HG03159 (cell line): ENCODE data around the gene PAOX.

Experiments used
- ATAC-seq: cut with Tn5 transposase; IDR thresholded peaks from one replicate; pipeline ENCODE4 v1.9.1; 2021; ENCODE audit warnings: mild to moderate bottlenecking, moderate library complexity; ENCODE audit not compliant: unreplicated experiment

The PAOX gene

GRCh38 chr10:133379152-133379800 lies at the start of gene PAOX:
Gene PAOX (plus strand): TSS chr10:133379262. CDS start chr10:133379317, 55 bp downstream.
- ATAC-seq, result peak; percentile 49

- ATAC-seq, result peak; percentile 79
Observed at GRCh38 chr10:133329491-133330202, 49.4 kb upstream of the PAOX start.

GRCh38 chr10:133332936-133333699 lies 45.9 kb upstream of the PAOX start:
- ATAC-seq, result no peak

- ATAC-seq, result no peak
Observed at GRCh38 chr10:133334503-133335245, 44.4 kb upstream of the PAOX start.

- ATAC-seq, result no peak
Observed at GRCh38 chr10:133335246-133336117, 43.6 kb upstream of the PAOX start.

- ATAC-seq, result no peak
Observed at GRCh38 chr10:133336118-133336576, 42.9 kb upstream of the PAOX start.

GRCh38 chr10:133336577-133337369 lies 42.3 kb upstream of the PAOX start, which contains the start of gene CALY:
Gene CALY (minus strand): TSS chr10:133336896. CDS start chr10:133328989, 7,907 bp downstream.
- ATAC-seq, result no peak

GRCh38 chr10:133337370-133337725 lies 41.7 kb upstream of the PAOX start:
- no peak for ATAC-seq

GRCh38 chr10:133338080-133339071 lies 40.7 kb upstream of the PAOX start:
- no peak for ATAC-seq

- ATAC-seq, result no peak
Observed at GRCh38 chr10:133339708-133340380, 39.2 kb upstream of the PAOX start.

- no peak for ATAC-seq
Observed at GRCh38 chr10:133341983-133342382, 37.1 kb upstream of the PAOX start.

GRCh38 chr10:133342942-133343341 lies 36.1 kb upstream of the PAOX start:
- ATAC-seq, result no peak

GRCh38 chr10:133343558-133343957 lies 35.5 kb upstream of the PAOX start:
- ATAC-seq, result no peak

GRCh38 chr10:133344236-133344635 lies 34.8 kb upstream of the PAOX start:
- ATAC-seq, result no peak

- no peak for ATAC-seq
Observed at GRCh38 chr10:133346413-133346812, 32.6 kb upstream of the PAOX start.

GRCh38 chr10:133347710-133348517 lies 31.1 kb upstream of the PAOX start:
- ATAC-seq, result no peak

GRCh38 chr10:133349160-133349568 lies 29.9 kb upstream of the PAOX start:
- no peak for ATAC-seq
